DOHH2 (cell line): ENCODE measurements around the gene RIPOR2.

Source experiments
- H3F3A ChIP-seq: fragments of 200-600 bp; sonication (generic), shearing (Covaris generic); 2 replicates; pipeline ENCODE4 v1.6.0; 2016; ENCODE audit warnings: antibody characterized with exemption, mild to moderate bottlenecking; ENCODE audit not compliant: control insufficient read depth, insufficient read depth
- H3K27ac ChIP-seq: fragments of 200-600 bp; sonication (generic); 2 replicates; pipeline ENCODE4 v1.5.1; 2014; ENCODE audit warnings: low read depth, mild to moderate bottlenecking, low read length, moderate library complexity
- H3K27me3 ChIP-seq: fragments of 200-600 bp; sonication (generic); 2 replicates; pipeline ENCODE4 v1.6.1; 2014; ENCODE audit warnings: mild to moderate bottlenecking, low read length, mixed read lengths; ENCODE audit not compliant: control insufficient read depth
- H3K36me3 ChIP-seq: fragments of 200-600 bp; sonication (generic); 2 replicates; pipeline ENCODE4 v1.6.1; 2014; ENCODE audit warnings: mild to moderate bottlenecking, low read length, moderate library complexity, mixed read lengths; ENCODE audit not compliant: control insufficient read depth
- H3K4me1 ChIP-seq: fragments of 200-600 bp; sonication (generic); 2 replicates; pipeline ENCODE4 v1.6.1; 2014; ENCODE audit warnings: mild to moderate bottlenecking, low read length, mixed read lengths; ENCODE audit not compliant: control insufficient read depth
- H3K4me2 ChIP-seq: fragments of 200-600 bp; sonication (generic); 2 replicates; pipeline ENCODE4 v1.6.0; 2014; ENCODE audit warnings: mild to moderate bottlenecking, low read length, moderate library complexity
- H3K4me3 ChIP-seq: fragments of 200-600 bp; sonication (generic); 2 replicates; pipeline ENCODE4 v1.5.1; 2014; ENCODE audit warnings: mild to moderate bottlenecking, low read length, mixed read lengths
- H3K79me2 ChIP-seq: fragments of 200-600 bp; sonication (generic); 2 replicates; pipeline ENCODE4 v1.6.1; 2014; ENCODE audit warnings: mild to moderate bottlenecking, low read length, mixed read lengths; ENCODE audit not compliant: control insufficient read depth
- H3K9me2 ChIP-seq: fragments of 200-600 bp; sonication (generic); replicated peaks from 2 replicates; pipeline ENCODE4 v1.6.1; 2014; ENCODE audit warnings: mild to moderate bottlenecking, low read length, mixed read lengths; ENCODE audit not compliant: control insufficient read depth
- H3K9me3 ChIP-seq: fragments of 200-600 bp; sonication (generic); 2 replicates; pipeline ENCODE4 v1.6.1; 2014; ENCODE audit warnings: antibody characterized with exemption, low read length, mixed read lengths; ENCODE audit not compliant: control insufficient read depth, insufficient read depth
- H4K20me1 ChIP-seq: fragments of 200-600 bp; sonication (generic); 2 replicates; pipeline ENCODE4 v1.6.0; 2014; ENCODE audit warnings: low read depth, mild to moderate bottlenecking, antibody characterized with exemption, low read length, moderate library complexity; ENCODE audit not compliant: control insufficient read depth, insufficient read depth
- CTCF ChIP-seq: fragments of 200-600 bp; sonication (generic); IDR thresholded peaks from one replicate; pipeline ENCODE4 v1.5.1; 2014; ENCODE audit warnings: antibody characterized with exemption, mild to moderate bottlenecking, low read depth, low read length; ENCODE audit not compliant: poor library complexity, severe bottlenecking
- EZH2phosphoT487 ChIP-seq: fragments of 200-600 bp; sonication (generic); IDR thresholded peaks from 2 replicates; pipeline ENCODE4 v1.6.1; 2017; ENCODE audit warnings: borderline replicate concordance, mild to moderate bottlenecking, antibody characterized with exemption, low read length, moderate library complexity, mixed read lengths

RIPOR2 gene

GRCh38 chr6:24824142-24824938 lies 111.4 kb downstream of the RIPOR2 start:
- H4K20me1 ChIP-seq: no peaks in the 10 kb centered on the region
- no peaks in the 10 kb centered on the region for H3K79me2 ChIP-seq
- no peaks in the 10 kb centered on the region for H3K9me3 ChIP-seq
- no peaks in the 10 kb centered on the region for H3K4me1 ChIP-seq
- TF ChIP-seq EZH2phosphoT487: no peak
- TF ChIP-seq CTCF: no peak
- no peaks in the 10 kb centered on the region for H3K27me3 ChIP-seq
- peaks cover 65% of the 10 kb centered on the region for H3K36me3 ChIP-seq
- H3K4me2 ChIP-seq: no peak overlapping the region
- no peaks in the 10 kb centered on the region for H3K9me2 ChIP-seq
- H3F3A ChIP-seq: 0 out of 2 replicates have a peak, but pooled peaks cover 2% of the 10 kb centered on the region
- no peak overlapping the region for H3K4me3 ChIP-seq
- no peak overlapping the region for H3K27ac ChIP-seq

GRCh38 chr6:24823185-24823584 lies 112.6 kb downstream of the RIPOR2 start:
- no peaks in the 10 kb centered on the region for H3K79me2 ChIP-seq
- no peaks in the 10 kb centered on the region for H4K20me1 ChIP-seq
- H3F3A ChIP-seq: 0 out of 2 replicates have a peak, but pooled peaks cover 2% of the 10 kb centered on the region
- H3K4me1 ChIP-seq: no peaks in the 10 kb centered on the region
- H3K4me3 ChIP-seq: no peak overlapping the region
- TF ChIP-seq CTCF: no peak
- no peak for TF ChIP-seq EZH2phosphoT487
- H3K9me3 ChIP-seq: no peaks in the 10 kb centered on the region
- H3K27me3 ChIP-seq: no peaks in the 10 kb centered on the region
- no peak overlapping the region for H3K27ac ChIP-seq
- H3K36me3 ChIP-seq: peaks cover 75% of the 10 kb centered on the region
- H3K9me2 ChIP-seq: no peaks in the 10 kb centered on the region
- H3K4me2 ChIP-seq: no peak overlapping the region

GRCh38 chr6:24822696-24823095 lies 113.1 kb downstream of the RIPOR2 start:
- no peak overlapping the region for H3K4me3 ChIP-seq
- no peak overlapping the region for H3K4me2 ChIP-seq
- TF ChIP-seq EZH2phosphoT487: no peak
- no peak for TF ChIP-seq CTCF
- H3K9me3 ChIP-seq: no peaks in the 10 kb centered on the region
- no peak overlapping the region for H3K27ac ChIP-seq
- H4K20me1 ChIP-seq: no peaks in the 10 kb centered on the region
- peaks cover 75% of the 10 kb centered on the region for H3K36me3 ChIP-seq
- H3K4me1 ChIP-seq: no peaks in the 10 kb centered on the region
- no peaks in the 10 kb centered on the region for H3K9me2 ChIP-seq
- no peaks in the 10 kb centered on the region for H3K79me2 ChIP-seq
- H3F3A ChIP-seq: 0 out of 2 replicates have a peak, but pooled peaks cover 2% of the 10 kb centered on the region
- H3K27me3 ChIP-seq: no peaks in the 10 kb centered on the region
